Measurements from ENCODE around the gene C22orf31. TPM values are rescaled to one million over a fixed set of nuclear protein-coding genes. Genes with fewer than 3 reads are reported as not detected.

C22orf31 gene
- total and polyA plus RNA-seq, 2 experiments from 2014 or later, result 0.36 TPM; not detected in 1

GRCh38 chr22:29079218-29079901 is 17.7 kb upstream of the C22orf31 start (continued):
- no peak for TF ChIP-seq ETS1 (IDR thresholded peaks at IDR 0.05)
- no peak for TF ChIP-seq NANOG (IDR thresholded peaks at IDR 0.05; ENCODE audit: borderline replicate concordance)
- TF ChIP-seq REST (IDR thresholded peaks at IDR 0.05; ENCODE audit: unreplicated experiment), result no peak

GRCh38 chr22:29078869-29079207 is 17.2 kb upstream of the C22orf31 start:
- peaks cover 19% of the 10 kb centered on the region for H3K4me1 Mint-ChIP-seq
- no peaks in the 10 kb centered on the region for H3K36me3 ChIP-seq (ENCODE audit: insufficient read depth)
- H3K9me3 Mint-ChIP-seq, result no peaks in the 10 kb centered on the region
- H3K27me3 ChIP-seq (ENCODE audit: insufficient read depth), result peaks cover 21% of the 10 kb centered on the region
- H3K9me2 ChIP-seq (ENCODE audit: insufficient read depth), result no peaks in the 10 kb centered on the region
- no peak overlapping the region for H3K4me3 Mint-ChIP-seq
- H3K4me1 ChIP-seq (ENCODE audit: insufficient read depth), result peaks cover 39% of the 10 kb centered on the region
- H3K27me3 Mint-ChIP-seq (ENCODE audit: insufficient read depth, low read depth, poor library complexity), result peaks cover 12% of the 10 kb centered on the region
- no peak overlapping the region for H2AFZ ChIP-seq
- no peak overlapping the region for H3K27ac Mint-ChIP-seq
- no peak overlapping the region for H3K4me3 ChIP-seq
- H4K20me1 ChIP-seq (replicated peaks; ENCODE audit: insufficient read depth), result no peaks in the 10 kb centered on the region
- H3K4me2 ChIP-seq, result no peak overlapping the region
- no peak for DNase-seq (ENCODE audit: low spot score)
- H3K27ac ChIP-seq (ENCODE audit: low read depth), result no peak overlapping the region
- H3K36me3 Mint-ChIP-seq (ENCODE audit: low read depth), result no peaks in the 10 kb centered on the region
- H3F3A ChIP-seq (replicated peaks; ENCODE audit: low read depth), result no peaks in the 10 kb centered on the region
- H3K79me2 ChIP-seq (replicated peaks; ENCODE audit: insufficient read depth), result no peaks in the 10 kb centered on the region
- no peak for ATAC-seq
- TF ChIP-seq POLR2AphosphoS5 (IDR thresholded peaks at IDR 0.05; ENCODE audit: low read depth), result no peak
- no peak for TF ChIP-seq ZNF462 (CRISPR knock-in tag; IDR thresholded peaks at IDR 0.05)
- no peak for TF ChIP-seq REST (IDR thresholded peaks at IDR 0.05; ENCODE audit: unreplicated experiment)
- TF ChIP-seq ETS1 (IDR thresholded peaks at IDR 0.05), result no peak
- no peak for TF ChIP-seq ZNF331 (CRISPR knock-in tag; IDR thresholded peaks at IDR 0.05; ENCODE audit: low read depth)
- no peak for TF ChIP-seq CREB1 (CRISPR knock-in tag; IDR thresholded peaks at IDR 0.05; ENCODE audit: low read depth)
- TF ChIP-seq EZH2 (IDR thresholded peaks at IDR 0.05; ENCODE audit: low read depth, unreplicated experiment), result no peak
